GM06990 (cell line): ENCODE data around the gene PTPRN2.

ENCODE experiments used
- DNase-seq: peaks from one replicate; pipeline ENCODE4 v3.0.0-alpha.2; 2011; ENCODE audit not compliant: insufficient read length; ENCODE audit errors: extremely low read depth
- H3K27me3 ChIP-seq: replicated peaks from 2 replicates; pipeline ENCODE4 v1.6.0; 2011; ENCODE audit warnings: low read length; ENCODE audit not compliant: control insufficient read depth, insufficient read depth
- H3K36me3 ChIP-seq: 2 replicates; pipeline ENCODE4 v1.5.1; 2011; ENCODE audit warnings: low read length; ENCODE audit not compliant: control insufficient read depth, insufficient read depth
- H3K4me3 ChIP-seq: replicated peaks from 2 replicates; pipeline ENCODE4 v1.5.1; 2011; ENCODE audit warnings: low read depth, mild to moderate bottlenecking, control low read depth, low read length
- CTCF ChIP-seq: IDR thresholded peaks from 2 replicates; pipeline ENCODE4 v1.5.1; 2011; ENCODE audit warnings: low read length, control low read depth, mild to moderate bottlenecking, inconsistent platforms; ENCODE audit not compliant: insufficient read depth, poor library complexity, severe bottlenecking

The PTPRN2 gene

GRCh38 chr7:158494162-158494586 is 93.4 kb downstream of the PTPRN2 start:
- no peak overlapping the region for H3K4me3 ChIP-seq
- H3K36me3 ChIP-seq = no peaks in the 10 kb centered on the region
- H3K27me3 ChIP-seq = no peaks in the 10 kb centered on the region
- no peak for DNase-seq
- no peak for TF ChIP-seq CTCF

- TF ChIP-seq CTCF = no peak
- Histone ChIP-seq H3K36me3 (no peaks in the 10 kb centered on the region), H3K4me3 (no peak overlapping the region)
Measured at GRCh38 chr7:158492367-158492764, 95.3 kb downstream of the PTPRN2 start.

GRCh38 chr7:158491094-158491493 is 96.5 kb downstream of the PTPRN2 start:
- no peak for TF ChIP-seq CTCF
- no peaks in the 10 kb centered on the region for H3K36me3 ChIP-seq
- no peaks in the 10 kb centered on the region for H3K27me3 ChIP-seq
- no peak for DNase-seq
- no peak overlapping the region for H3K4me3 ChIP-seq

More at GRCh38 chr7:158492367-158492764, 95.3 kb downstream of the PTPRN2 start:
- no peak for DNase-seq
- H3K27me3 ChIP-seq = no peaks in the 10 kb centered on the region

- TF ChIP-seq CTCF = no peak
- H3K36me3 ChIP-seq = no peaks in the 10 kb centered on the region
- H3K4me3 ChIP-seq = no peak overlapping the region
- no peaks in the 10 kb centered on the region for H3K27me3 ChIP-seq
- DNase-seq = no peak
Measured at GRCh38 chr7:158490171-158490782, 97.3 kb downstream of the PTPRN2 start.

GRCh38 chr7:158489462-158490155 is 98.0 kb downstream of the PTPRN2 start:
- Histone ChIP-seq H3K36me3 (no peaks in the 10 kb centered on the region), H3K27me3 (no peaks in the 10 kb centered on the region), H3K4me3 (no peak overlapping the region)
- no peak for TF ChIP-seq CTCF
- DNase-seq = no peak
